ENCODE data around the gene HYDIN.
"Not testable (repeated sequence)": the region's sequence is repeated elsewhere in the genome, so short reads cannot be mapped to it uniquely, and the experiment has no call there.

DNA sequence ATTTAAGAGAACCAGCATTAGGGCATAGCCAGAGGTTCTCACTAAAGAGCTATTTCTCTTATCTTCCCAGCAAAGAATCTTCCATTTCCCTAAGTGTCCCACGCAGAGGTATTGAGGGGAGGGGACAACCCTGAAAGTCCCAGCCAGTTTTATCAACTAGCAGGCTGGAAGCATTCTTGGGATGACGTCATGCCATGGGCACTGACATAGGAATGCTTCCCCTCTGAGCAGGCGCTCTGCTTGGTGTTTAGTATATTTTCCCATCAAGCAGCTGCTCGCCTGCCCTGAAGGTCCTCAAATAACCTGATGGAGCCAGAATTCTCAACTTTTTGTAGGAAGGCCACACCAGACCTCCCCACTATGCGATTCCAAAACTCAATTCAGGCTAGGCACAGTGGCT is 276.7 kb downstream of the HYDIN start:
- not testable (repeated sequence) for TF ChIP-seq GATA1 (IDR thresholded peaks at IDR 0.05; ENCODE audit: low read depth, low read length); POLR2A (IDR thresholded peaks at IDR 0.05; ENCODE audit: low read length)

All from erythroblast (primary cell).